Posterior vena cava (tissue), 2 donors: ENCODE results near the gene EXOC4. TPM values are rescaled to one million over a fixed set of nuclear protein-coding genes. Genes with fewer than 3 reads are reported as not detected.
"Not testable (repeated sequence)": the region's sequence is repeated elsewhere in the genome, so short reads cannot be mapped to it uniquely, and the experiment has no call there.

Source experiments
- DNase-seq: peaks from one replicate; pipeline ENCODE4 v3.0.0-alpha.2; 2020; ENCODE audit warnings: low spot score
- intact Hi-C, 2 donors: fragments of 100-400 bp; cut with DNase I; formaldehyde crosslinking; loops; one replicate each; pipeline versions ENCODE4 v1.14.1 to v1.14.2; 2022 to 2023
- total RNA-seq, 2 donors: library from RNA; stranded (reverse); fragmentation: NEBNext Ultra II Directional; extraction: Animal tissue kit (Norgen Biotek cat#: 25700); gene quantifications; one replicate each; pipeline ENCODE4 v1.2.1, GENCODE V29; 2021
- donor health status: DM: yes; HTN: yes; CAD: no.
- donor health status: DM: yes; HTN: yes; CAD: no.

EXOC4 gene
- total RNA-seq, 2 donors from 2014 or later, result 66.0 to 70.6 TPM

DNA sequence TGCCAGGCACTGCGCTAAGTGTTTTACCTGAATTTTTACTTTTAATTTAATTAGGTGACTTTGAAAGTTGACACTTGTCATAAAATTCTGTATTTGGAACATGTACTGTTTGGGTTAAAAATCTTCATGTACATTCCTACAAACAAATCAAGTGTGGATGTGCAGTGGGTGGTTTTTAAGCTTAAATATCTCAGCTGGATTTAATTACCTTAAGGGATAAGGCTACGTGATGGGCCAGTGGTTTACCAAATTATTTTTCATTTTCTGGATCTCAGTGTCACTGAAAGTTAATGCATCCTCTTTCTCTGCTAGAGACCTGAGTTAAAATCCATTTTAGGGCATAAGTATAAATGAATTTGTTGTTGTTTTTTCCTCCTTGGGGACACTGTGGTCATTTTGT is 51.1 kb downstream of the EXOC4 start:
- intact Hi-C loops, result no loop called here
- DNase-seq, result no peak

DNA sequence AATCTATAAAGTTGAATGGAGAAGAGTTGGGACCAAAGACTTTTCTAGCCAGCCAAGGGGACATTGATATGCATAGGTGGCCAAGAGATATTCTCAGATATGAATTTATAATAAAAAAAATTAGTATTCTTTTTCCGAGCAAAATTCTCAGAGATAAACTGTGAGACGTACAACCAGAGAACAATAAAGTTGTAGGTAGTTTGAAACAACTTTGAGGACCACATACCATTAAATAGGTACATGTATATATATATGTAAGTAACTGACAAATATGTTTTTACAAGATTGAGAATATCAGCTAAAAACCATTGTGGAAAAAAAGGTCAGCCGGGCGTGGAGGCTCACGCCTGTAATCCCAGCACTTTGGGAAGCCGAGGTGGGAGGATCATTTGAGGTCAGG is 56.5 kb downstream of the EXOC4 start:
- DNase-seq, result no peak

GRCh38 chr7:133310232-133310862 is 57.5 kb downstream of the EXOC4 start:
- intact Hi-C loops, result no loop called here
- no peak for DNase-seq

More for the DNA sequence above, 56.5 kb downstream of the EXOC4 start:
- intact Hi-C loops, result no loop called here

- DNase-seq, result no peak
- intact Hi-C loops, result no loop called here
Observed at GRCh38 chr7:133313575-133313974, 60.7 kb downstream of the EXOC4 start.

- DNase-seq, result no peak
- intact Hi-C loops, result no loop called here
Observed at GRCh38 chr7:133314084-133314483, 61.2 kb downstream of the EXOC4 start.

DNA sequence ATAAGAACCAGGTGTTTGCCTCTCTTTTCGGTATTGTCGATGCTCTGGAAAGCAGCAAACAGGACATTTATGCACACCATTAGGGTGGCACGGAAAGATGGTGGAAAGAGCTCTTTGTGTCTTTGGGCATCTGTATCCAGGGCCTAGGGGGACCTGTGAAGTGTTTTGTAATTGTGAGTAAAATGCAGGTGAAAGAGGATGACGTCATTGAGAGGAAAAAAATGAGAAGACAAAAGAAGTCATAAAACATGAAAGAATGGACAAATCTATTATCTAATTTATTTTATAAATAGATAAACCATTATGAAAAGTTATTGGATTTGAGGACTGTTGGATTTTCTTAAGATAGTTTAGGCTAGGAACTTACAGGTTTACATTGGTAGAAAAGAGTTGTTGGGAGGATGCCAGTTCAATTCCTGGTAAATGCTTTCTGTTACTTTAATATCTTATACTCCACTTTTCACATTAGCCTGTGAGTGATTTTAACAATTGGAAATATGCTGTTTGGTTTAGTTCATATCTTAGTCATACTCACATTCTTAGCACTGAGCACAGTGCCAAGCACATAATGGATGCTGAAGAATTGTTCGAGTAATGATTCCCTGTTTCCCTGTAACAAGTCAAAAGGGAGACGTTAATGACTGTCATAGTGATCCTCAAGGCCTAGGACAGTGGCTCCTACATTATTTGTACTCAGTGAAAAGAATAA is 62.6 kb downstream of the EXOC4 start:
- no peak for DNase-seq
- intact Hi-C loops, result no loop called here

- no peak for DNase-seq
- intact Hi-C loops, result no loop called here
Observed at GRCh38 chr7:133319842-133320241, 67.0 kb downstream of the EXOC4 start.

GRCh38 chr7:133320891-133321290 is 68.0 kb downstream of the EXOC4 start:
- no peak for DNase-seq
- intact Hi-C loops, result no loop called here

GRCh38 chr7:133321366-133321765 is 68.5 kb downstream of the EXOC4 start:
- DNase-seq, intact Hi-C loops: not testable (repeated sequence)

GRCh38 chr7:133326745-133327144 is 73.9 kb downstream of the EXOC4 start:
- DNase-seq, intact Hi-C loops: not testable (repeated sequence)

DNA sequence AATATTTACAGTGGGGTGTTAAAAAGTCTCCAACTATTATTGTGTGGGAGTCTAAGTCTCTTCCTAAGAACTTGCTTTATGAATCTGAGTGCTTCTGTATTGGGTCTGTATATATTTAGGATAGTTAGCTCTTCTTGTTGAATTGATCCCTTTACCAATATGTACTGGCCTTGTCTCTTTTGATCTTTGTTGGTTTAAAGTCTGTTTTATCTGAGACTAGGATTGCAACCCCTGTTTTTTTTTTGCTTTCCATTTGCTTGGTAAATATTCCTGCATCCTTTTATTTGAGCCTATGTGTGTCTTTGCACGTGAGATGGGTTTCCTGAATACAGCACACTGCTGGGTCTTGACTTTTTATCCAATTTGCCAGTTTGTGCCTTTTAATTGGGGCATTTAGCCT is 75.1 kb downstream of the EXOC4 start:
- DNase-seq, intact Hi-C loops: not testable (repeated sequence)

- intact Hi-C loops, result no loop called here
- DNase-seq, result no peak
Observed at GRCh38 chr7:133330085-133330484, 77.2 kb downstream of the EXOC4 start.

- intact Hi-C loops, result no loop called here
- no peak for DNase-seq
Observed at GRCh38 chr7:133331861-133332260, 79.0 kb downstream of the EXOC4 start.

DNA sequence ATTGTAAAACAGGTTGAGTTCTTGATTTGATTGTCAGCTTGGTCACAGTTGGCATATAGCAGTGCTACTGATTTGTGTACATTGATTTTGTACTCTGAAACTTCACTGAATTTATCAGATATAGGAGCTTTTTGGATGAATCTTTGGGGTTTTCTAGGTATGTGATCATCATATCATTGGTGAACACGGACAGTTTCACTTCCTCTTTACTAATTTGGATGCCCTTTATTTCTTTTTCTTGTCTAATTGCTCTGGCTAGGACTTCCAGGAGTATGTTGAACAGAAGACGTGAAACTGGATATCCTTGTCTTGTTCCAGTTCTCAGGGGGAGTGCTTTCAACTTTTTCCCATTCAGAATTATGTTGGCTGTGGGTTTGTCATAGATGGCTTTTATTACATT is 86.9 kb downstream of the EXOC4 start:
- DNase-seq, result no peak
- intact Hi-C loops, result no loop called here

GRCh38 chr7:133344275-133344674 is 91.4 kb downstream of the EXOC4 start:
- intact Hi-C loops, result no loop called here
- no peak for DNase-seq

- intact Hi-C loops, result no loop called here
- no peak for DNase-seq
Observed at GRCh38 chr7:133345690-133346421, 93.0 kb downstream of the EXOC4 start.

GRCh38 chr7:133348250-133348649 is 95.4 kb downstream of the EXOC4 start:
- intact Hi-C loops, result no loop called here
- no peak for DNase-seq

DNA sequence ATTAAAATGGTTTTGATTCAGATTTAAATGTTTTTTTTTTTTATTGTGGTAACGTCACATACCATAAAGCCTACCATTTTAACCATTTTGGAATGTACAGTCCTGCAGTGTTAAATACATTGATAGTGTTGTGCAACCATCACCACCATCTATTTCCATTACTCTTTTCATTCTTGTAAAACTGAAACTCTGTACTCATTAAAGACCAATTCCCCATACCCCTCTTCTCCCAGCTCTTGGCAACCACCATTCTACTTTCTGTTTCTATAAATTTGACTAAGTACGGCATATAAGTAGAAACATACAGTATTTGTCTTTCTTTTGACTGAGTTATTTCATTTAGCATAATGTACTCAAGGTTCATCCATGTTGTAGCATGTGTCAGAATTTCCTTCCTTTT is 96.2 kb downstream of the EXOC4 start:
- no peak for DNase-seq
- intact Hi-C loops, result no loop called here

GRCh38 chr7:133352430-133352829 is 99.6 kb downstream of the EXOC4 start:
- intact Hi-C loops, result no loop called here
- no peak for DNase-seq

DNA sequence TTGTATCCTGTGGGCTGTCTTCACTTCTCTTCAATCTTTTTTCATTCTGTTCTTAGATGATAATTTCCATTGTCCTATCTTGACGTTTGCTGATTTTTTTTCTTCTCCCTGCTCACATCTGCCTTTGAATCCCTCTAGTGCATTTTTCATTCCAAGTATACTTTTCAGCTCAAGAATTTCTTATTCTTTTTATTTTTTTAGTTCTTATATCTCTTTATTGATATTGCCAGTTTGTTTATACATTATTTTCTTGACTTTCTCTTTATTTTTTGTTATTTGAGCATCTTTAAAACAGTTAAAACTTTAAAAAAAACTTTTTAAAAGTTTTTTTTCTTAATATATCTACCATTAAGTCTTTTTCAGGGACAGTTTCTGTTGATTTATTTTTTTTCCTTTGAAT is 100.9 kb downstream of the EXOC4 start:
- DNase-seq, result no peak
- intact Hi-C loops, result no loop called here
